Thyroid gland (tissue), 4 donors: ENCODE data around the gene ZFAND2B. TPM values are rescaled to one million over a fixed set of nuclear protein-coding genes. Genes with fewer than 3 reads are reported as not detected.

Experiments
- DNase-seq, 2 donors: peaks; one replicate each; pipeline ENCODE4 v3.0.0-alpha.2; 2019
- H3K27ac ChIP-seq, 3 donors: fragments of 200-600 bp; sonication (generic); 1 replicate in 2 of 3; 2 replicates in 1 of 3; pipeline ENCODE4 v1.5.1; 2016 to 2019; ENCODE audit warnings: mild to moderate bottlenecking in 1 of 3, moderate library complexity in 1 of 3
- H3K27me3 ChIP-seq: fragments of 200-600 bp; sonication (generic); one replicate; pipeline ENCODE4 v1.5.1; 2019
- H3K36me3 ChIP-seq, 2 donors: fragments of 200-600 bp; sonication (generic); one replicate each; pipeline ENCODE4 v1.5.1; 2016 to 2019
- H3K4me1 ChIP-seq, 2 donors: fragments of 200-600 bp; sonication (generic); one replicate each; pipeline ENCODE4 v1.5.1; 2017 to 2019
- H3K4me3 ChIP-seq, 3 donors: fragments of 200-600 bp; sonication (generic); replicated peaks in 1 of 3; 1 replicate in 2 of 3; 2 replicates in 1 of 3; pipeline ENCODE4 v1.5.1; 2016; ENCODE audit warnings: mild to moderate bottlenecking in 1 of 3
- H3K9me3 ChIP-seq: fragments of 200-600 bp; sonication (generic); one replicate; pipeline ENCODE4 v1.5.1; 2017
- POLR2A ChIP-seq, 2 donors: fragments of 450-650 bp; IDR thresholded peaks; one replicate each; pipeline ENCODE4 v1.6.1; 2017; ENCODE audit warnings: antibody characterized with exemption in 2 of 2, mild to moderate bottlenecking in 2 of 2, moderate library complexity in 1 of 2
- WGBS, 2 donors: methylation state at CpG; one replicate each; pipeline ENCODE4 v1.1.5; 2017; 5-methylcytosine and 5-hydroxymethylcytosine counted together
- intact Hi-C: fragments of 100-400 bp; cut with DNase I; formaldehyde crosslinking; loops from one replicate; pipeline ENCODE4 v1.15.1; 2023
- total RNA-seq, 4 donors: library from RNA; depleted of rRNA; stranded (reverse); fragments of >200 nt; gene quantifications; one replicate each; pipeline ENCODE4 v1.2.3, GENCODE V29; 2016
- TF ChIP-seq, protein P1 (sequence below), 6 experiments: fragments of 200-600 bp in 3 of 6; fragments of 450-650 bp in 3 of 6; sonication (generic) in 3 of 6; IDR thresholded peaks; one replicate each; pipeline ENCODE4 v1.5.1; 2016 to 2019; ENCODE audit warnings: antibody characterized with exemption in 6 of 6, mild to moderate bottlenecking in 2 of 6, inconsistent platforms in 1 of 6, moderate library complexity in 1 of 6

Gene ZFAND2B
- total RNA-seq, 4 donors from 2014 or later = 78.7 to 131 (median 92.0) TPM

DNA sequence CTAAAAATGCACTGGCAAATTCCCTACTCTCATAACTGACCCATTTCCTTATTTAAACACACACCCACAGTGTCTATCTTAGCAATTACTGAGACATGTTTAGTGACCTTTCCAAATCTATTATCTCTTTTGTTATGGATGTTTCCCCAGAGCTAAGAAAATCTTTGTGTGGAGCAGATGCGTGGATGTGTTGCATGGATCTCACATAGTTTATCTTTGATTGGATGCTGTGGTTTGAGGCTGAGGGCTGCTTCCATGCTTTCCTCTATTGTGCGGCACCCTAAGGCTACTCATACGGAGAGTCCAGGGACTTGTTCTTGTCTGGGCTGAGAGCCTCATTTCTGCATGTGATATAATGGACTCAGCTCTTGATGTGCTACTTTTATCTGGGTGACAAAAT, 27.7 kb downstream of the ZFAND2B start:
- intact Hi-C loops = no loop called here
- WGBS, 2 donors = 91 to 94% methylated on average over 3 of the region's 3 CpGs

DNA sequence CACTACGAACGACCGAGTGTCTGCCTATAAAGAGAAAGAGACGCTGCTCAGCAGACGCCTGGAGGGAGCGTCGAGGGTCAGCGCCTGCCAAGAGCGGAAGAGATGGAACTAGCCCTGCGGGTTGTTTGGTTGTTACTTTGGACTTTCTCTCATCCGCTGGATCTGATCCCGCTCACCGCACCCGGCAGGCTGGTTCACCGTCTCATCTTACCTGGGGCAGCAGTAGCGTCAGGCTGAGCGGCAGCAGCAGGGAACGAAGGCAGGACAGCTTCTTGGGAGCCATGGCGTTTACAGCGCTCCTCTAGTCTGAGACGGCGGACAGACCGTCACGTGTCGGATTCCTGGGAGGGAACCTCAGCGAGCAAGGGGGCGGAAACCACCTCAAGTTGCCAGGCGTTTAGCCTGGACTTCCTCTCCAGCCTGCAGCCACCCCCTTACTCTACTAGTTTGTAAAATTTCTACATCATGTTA, 36.7 kb downstream of the ZFAND2B start:
- intact Hi-C loops = no loop called here
- no peak for DNase-seq
- peaks cover 0 to 4% of the 10 kb centered on the region in 2 donors for H3K36me3 ChIP-seq
- H3K27me3 ChIP-seq = no peaks in the 10 kb centered on the region
- H3K9me3 ChIP-seq = no peaks in the 10 kb centered on the region
- no peak overlapping the region for H3K4me3 ChIP-seq
- TF ChIP-seq POLR2A (IDR thresholded peaks at IDR 0.05) = no peak
- TF ChIP-seq, protein P1, sequence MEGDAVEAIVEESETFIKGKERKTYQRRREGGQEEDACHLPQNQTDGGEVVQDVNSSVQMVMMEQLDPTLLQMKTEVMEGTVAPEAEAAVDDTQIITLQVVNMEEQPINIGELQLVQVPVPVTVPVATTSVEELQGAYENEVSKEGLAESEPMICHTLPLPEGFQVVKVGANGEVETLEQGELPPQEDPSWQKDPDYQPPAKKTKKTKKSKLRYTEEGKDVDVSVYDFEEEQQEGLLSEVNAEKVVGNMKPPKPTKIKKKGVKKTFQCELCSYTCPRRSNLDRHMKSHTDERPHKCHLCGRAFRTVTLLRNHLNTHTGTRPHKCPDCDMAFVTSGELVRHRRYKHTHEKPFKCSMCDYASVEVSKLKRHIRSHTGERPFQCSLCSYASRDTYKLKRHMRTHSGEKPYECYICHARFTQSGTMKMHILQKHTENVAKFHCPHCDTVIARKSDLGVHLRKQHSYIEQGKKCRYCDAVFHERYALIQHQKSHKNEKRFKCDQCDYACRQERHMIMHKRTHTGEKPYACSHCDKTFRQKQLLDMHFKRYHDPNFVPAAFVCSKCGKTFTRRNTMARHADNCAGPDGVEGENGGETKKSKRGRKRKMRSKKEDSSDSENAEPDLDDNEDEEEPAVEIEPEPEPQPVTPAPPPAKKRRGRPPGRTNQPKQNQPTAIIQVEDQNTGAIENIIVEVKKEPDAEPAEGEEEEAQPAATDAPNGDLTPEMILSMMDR (IDR thresholded peaks at IDR 0.05) = no peak
- no peak overlapping the region for H3K27ac ChIP-seq
- WGBS, 2 donors = 36 to 43% methylated on average over 14 to 28 of the region's 28 CpGs
- H3K4me1 ChIP-seq = peaks cover 5 to 29% of the 10 kb centered on the region in 2 donors

More for the DNA sequence above, 27.7 kb downstream of the ZFAND2B start:
- peaks cover 54 to 65% of the 10 kb centered on the region in 2 donors for H3K36me3 ChIP-seq
- H3K27ac ChIP-seq = no peak overlapping the region
- no peak for DNase-seq
- H3K4me3 ChIP-seq = no peak overlapping the region
- H3K4me1 ChIP-seq = peaks cover 10 to 12% of the 10 kb centered on the region in 2 donors
- no peaks in the 10 kb centered on the region for H3K27me3 ChIP-seq
- TF ChIP-seq, protein P1 (IDR thresholded peaks at IDR 0.05) = no peak
- TF ChIP-seq POLR2A (IDR thresholded peaks at IDR 0.05) = no peak
- no peaks in the 10 kb centered on the region for H3K9me3 ChIP-seq

DNA sequence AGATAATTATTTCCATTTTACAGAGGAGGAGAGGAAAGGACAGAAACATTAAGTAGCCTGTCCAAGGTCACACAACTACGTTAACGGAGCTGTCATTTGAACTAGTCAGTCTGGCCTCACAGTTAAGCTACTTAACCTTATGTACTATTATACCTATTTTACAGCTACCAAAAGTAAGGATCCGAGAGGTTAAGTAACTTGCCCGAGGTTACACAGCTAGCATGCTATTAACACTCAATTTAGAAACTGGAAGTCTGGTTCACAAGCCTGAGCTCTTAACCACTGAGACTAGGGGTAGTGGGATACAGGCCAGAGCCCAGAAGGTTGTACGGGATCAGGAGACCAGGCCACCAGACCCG, 38.2 kb downstream of the ZFAND2B start:
- Histone ChIP-seq H3K27me3 (no peaks in the 10 kb centered on the region), H3K4me3 (peak overlapping the region; percentile 21 to 83 (median 72)), H3K27ac (peak overlapping the region; percentile 35 to 89 (median 86)), H3K36me3 (peaks cover 0 to 4% of the 10 kb centered on the region in 2 donors), H3K9me3 (no peaks in the 10 kb centered on the region), H3K4me1 (peaks cover 17 to 44% of the 10 kb centered on the region in 2 donors)
- WGBS, 2 donors = 50 to 54% methylated on average over 5 to 6 of the region's 6 CpGs
- DNase-seq = no peak
- intact Hi-C loops = loop anchor here (5.0 kb wide), 1 partner anchor 38 kb away; no protein-coding TSS in a partner anchor
- TF ChIP-seq POLR2A (IDR thresholded peaks at IDR 0.05) = no peak
- TF ChIP-seq, protein P1 (IDR thresholded peaks at IDR 0.05) = no peak

DNA sequence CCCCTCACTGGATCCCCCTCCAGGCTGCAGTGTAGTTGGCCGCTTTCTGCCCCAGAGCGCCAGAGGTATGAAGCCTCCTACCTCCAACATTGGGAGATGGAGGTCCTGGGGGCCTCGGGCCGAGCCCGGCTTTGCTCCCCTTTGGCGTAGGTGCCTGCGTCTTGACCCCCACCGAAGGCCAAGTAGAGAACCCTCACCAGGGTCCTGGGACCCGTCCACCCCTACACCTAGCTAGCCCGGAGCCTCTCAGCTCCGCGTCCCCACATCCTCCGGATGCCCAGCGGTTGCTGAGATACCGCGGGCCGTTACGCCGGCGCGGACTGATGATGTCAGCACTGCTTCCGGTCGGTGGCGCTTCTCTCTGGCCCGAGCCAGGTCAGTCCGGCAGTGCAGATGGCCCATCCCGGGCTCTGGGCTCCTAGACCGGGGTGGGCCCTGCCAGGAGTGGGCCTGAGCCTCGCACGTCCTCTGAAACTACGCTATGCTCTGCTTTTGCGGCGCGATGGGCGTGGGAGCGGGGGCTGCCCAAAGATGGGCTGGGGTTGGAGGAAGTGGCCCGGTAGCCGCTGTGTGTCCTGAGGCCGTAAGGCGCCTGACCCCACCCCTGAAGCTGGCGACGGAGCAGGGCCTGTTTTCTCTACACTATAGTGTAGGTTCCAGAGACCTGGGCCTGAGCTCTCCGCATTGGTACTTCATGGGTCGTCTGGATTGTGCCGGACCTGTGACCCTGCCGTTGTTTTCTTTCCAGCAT, 38.7 kb downstream of the ZFAND2B start, which contains the start of the genes GLB1L and STK16:
Gene GLB1L, minus strand, starts transcription at position 297 of the 751 bp plus-strand sequence. CDS start 1,871 bp downstream, outside the sequence.
Gene STK16, plus strand, starts transcription at position 332 of the 751 bp plus-strand sequence. CDS start 521 bp downstream, outside the sequence.
- intact Hi-C loops = loop anchor here (5.0 kb wide), 1 partner anchor 37 kb away; no protein-coding TSS in a partner anchor

More for the DNA sequence above, 38.7 kb downstream of the ZFAND2B start, which contains the start of the genes GLB1L and STK16:
- Histone ChIP-seq H3K4me1 (peaks cover 22 to 49% of the 10 kb centered on the region in 2 donors), H3K27me3 (no peaks in the 10 kb centered on the region), H3K9me3 (no peaks in the 10 kb centered on the region), H3K27ac (peak within 1 kb of the TSS; percentile 35 to 89 (median 86)), H3K4me3 (peak within 1 kb of the TSS; percentile 21 to 83 (median 72)), H3K36me3 (peaks cover 0 to 4% of the 10 kb centered on the region in 2 donors)
- WGBS, 2 donors = 2 to 3% methylated on average over 7 to 16 of the region's 46 CpGs
- TF ChIP-seq POLR2A (IDR thresholded peaks at IDR 0.05) = peak in 1 of 2 donors; percentile 88
- TF ChIP-seq, protein P1 (IDR thresholded peaks at IDR 0.05) = peak in 1 of 6 experiments; percentile 7
- DNase-seq = peak; percentile 93 to 94
